ENCODE measurements around the gene AFG3L2.

DNA sequence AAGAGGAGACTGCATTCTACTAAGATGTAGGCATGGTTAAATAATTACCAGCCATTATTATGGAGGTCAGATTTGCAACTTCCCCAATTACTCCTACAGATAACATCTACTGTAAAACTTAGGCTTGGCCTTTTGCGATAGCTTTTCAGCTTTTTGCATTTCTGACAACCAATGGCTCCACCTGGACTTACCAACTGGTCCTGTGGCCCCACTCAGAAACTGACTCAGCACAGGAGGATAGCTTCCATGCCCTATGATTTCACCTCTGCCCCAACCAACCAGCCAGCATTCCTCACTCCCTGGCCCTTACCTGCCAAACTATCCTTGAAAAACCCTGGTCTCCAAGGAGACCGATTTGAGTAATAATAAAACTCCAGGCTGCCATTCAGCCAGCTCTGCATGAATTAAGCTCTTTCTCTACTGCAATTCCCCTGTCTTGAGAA lies 40.8 kb downstream of the AFG3L2 start:
- TF ChIP-seq CTCF (IDR thresholded peaks at IDR 0.05; ENCODE audit: poor library complexity) (no peak), EZH2 (IDR thresholded peaks at IDR 0.05; ENCODE audit: borderline replicate concordance) (no peak), EZH2phosphoT487 (IDR thresholded peaks at IDR 0.05; ENCODE audit: low read depth, severe bottlenecking, unreplicated experiment) (no peak)
